ENCODE measurements around the gene S100A7A. TPM values are rescaled to one million over a fixed set of nuclear protein-coding genes. Genes with fewer than 3 reads are reported as not detected.

Gene S100A7A
- total and polyA plus RNA-seq, 10 donors, result not detected

GRCh38 chr1:153431427-153431826, 15.1 kb downstream of the S100A7A start:
- TF ChIP-seq POLR2AphosphoS5 (IDR thresholded peaks at IDR 0.05) (no peak), CTCF (IDR thresholded peaks at IDR 0.05 in 8 of 11, conservative IDR thresholded peaks at IDR 0.05 in 3 of 11) (no peak), POLR2A (IDR thresholded peaks at IDR 0.05) (no peak)
- DNase-seq, result no peak
- H3K4me1 ChIP-seq, result no peaks in the 10 kb centered on the region
- H3K9me3 ChIP-seq, result no peaks in the 10 kb centered on the region
- intact Hi-C loops (cut with DNase I; ENCODE audit: low total_unique reads), result no loop called here
- no peak overlapping the region for H3K27ac ChIP-seq
- H3K27me3 ChIP-seq (replicated peaks in 1 of 7), result peaks cover 0 to 67% (median 0%) of the 10 kb centered on the region in 7 donors
- 74 to 88% (median 80%) methylated on average over 3 of the region's 3 CpGs for WGBS, 5 donors
- no peak overlapping the region for H3K4me3 ChIP-seq
- no peaks in the 10 kb centered on the region for H3K36me3 ChIP-seq

- H3K27ac ChIP-seq, result no peak overlapping the region
- peaks cover 0 to 63% (median 0%) of the 10 kb centered on the region in 7 donors for H3K27me3 ChIP-seq (replicated peaks in 1 of 7)
- no peaks in the 10 kb centered on the region for H3K9me3 ChIP-seq
- H3K4me3 ChIP-seq, result no peak overlapping the region
- H3K36me3 ChIP-seq, result no peaks in the 10 kb centered on the region
- no peak for DNase-seq
- 61 to 74% (median 68%) methylated on average over 4 of the region's 4 CpGs for WGBS, 5 donors
- TF ChIP-seq CTCF (IDR thresholded peaks at IDR 0.05 in 8 of 11, conservative IDR thresholded peaks at IDR 0.05 in 3 of 11) (no peak), POLR2AphosphoS5 (IDR thresholded peaks at IDR 0.05) (no peak), POLR2A (IDR thresholded peaks at IDR 0.05) (no peak)
- no peaks in the 10 kb centered on the region for H3K4me1 ChIP-seq
- intact Hi-C loops (cut with DNase I; ENCODE audit: low total_unique reads), result no loop called here
These were observed 15.6 kb downstream of the S100A7A start for GRCh38 chr1:153431928-153432327.

GRCh38 chr1:153432874-153433681, 16.8 kb downstream of the S100A7A start:
- H3K9me3 ChIP-seq, result no peaks in the 10 kb centered on the region
- 73 to 76% (median 74%) methylated on average over 9 of the region's 9 CpGs for WGBS, 5 donors
- H3K27me3 ChIP-seq (replicated peaks in 1 of 7), result peaks cover 0 to 63% (median 0%) of the 10 kb centered on the region in 7 donors
- H3K4me1 ChIP-seq, result no peaks in the 10 kb centered on the region
- no peaks in the 10 kb centered on the region for H3K36me3 ChIP-seq
- intact Hi-C loops (cut with DNase I; ENCODE audit: low total_unique reads), result no loop called here
- no peak for DNase-seq
- TF ChIP-seq POLR2A (IDR thresholded peaks at IDR 0.05), result no peak
- no peak for TF ChIP-seq POLR2AphosphoS5 (IDR thresholded peaks at IDR 0.05)
- TF ChIP-seq CTCF (IDR thresholded peaks at IDR 0.05 in 8 of 11, conservative IDR thresholded peaks at IDR 0.05 in 3 of 11), result no peak
- H3K4me3 ChIP-seq, result no peak overlapping the region
- H3K27ac ChIP-seq, result no peak overlapping the region

GRCh38 chr1:153434746-153435455, 18.6 kb downstream of the S100A7A start:
- Histone ChIP-seq H3K4me1 (no peaks in the 10 kb centered on the region), H3K27me3 (replicated peaks in 1 of 7) (peaks cover 0 to 57% (median 0%) of the 10 kb centered on the region in 7 donors), H3K4me3 (no peak overlapping the region), H3K36me3 (no peaks in the 10 kb centered on the region), H3K9me3 (no peaks in the 10 kb centered on the region), H3K27ac (no peak overlapping the region)
- intact Hi-C loops (cut with DNase I; ENCODE audit: low total_unique reads), result no loop called here
- TF ChIP-seq POLR2A (IDR thresholded peaks at IDR 0.05) (no peak), CTCF (IDR thresholded peaks at IDR 0.05 in 8 of 11, conservative IDR thresholded peaks at IDR 0.05 in 3 of 11) (no peak), POLR2AphosphoS5 (IDR thresholded peaks at IDR 0.05) (no peak)
- no peak for DNase-seq
- WGBS, 5 donors, result 79 to 87% (median 82%) methylated on average over 11 of the region's 11 CpGs
